Measurements from ENCODE around the gene TMEM131. TPM values are rescaled to one million over a fixed set of nuclear protein-coding genes. Genes with fewer than 3 reads are reported as not detected.
A peak's percentile ranks its signal among the peaks of the same experiment; 100 is the strongest.
"Not testable (repeated sequence)": the region's sequence is repeated elsewhere in the genome, so short reads cannot be mapped to it uniquely, and the experiment has no call there.

Gene TMEM131
- total RNA-seq, 1 donor from 2014 or later: 28.9 TPM

GRCh38 chr2:97868986-97869721, 126.6 kb downstream of the TMEM131 start:
- intact Hi-C loops (cut with micrococcal nuclease): no loop called here
- H3K36me3 ChIP-seq: no peaks in the 10 kb centered on the region
- H3K27me3 ChIP-seq (ENCODE audit: low read depth): no peaks in the 10 kb centered on the region
- H3K27ac ChIP-seq (replicated peaks): peak overlapping the region; percentile 84
- peak; percentile 42 for DNase-seq
- peaks cover 2% of the 10 kb centered on the region for H3K9me3 ChIP-seq (replicated peaks)
- peaks cover 50% of the 10 kb centered on the region for H3K4me1 ChIP-seq
- no peak overlapping the region for H3K4me3 ChIP-seq
- TF ChIP-seq, protein P1, sequence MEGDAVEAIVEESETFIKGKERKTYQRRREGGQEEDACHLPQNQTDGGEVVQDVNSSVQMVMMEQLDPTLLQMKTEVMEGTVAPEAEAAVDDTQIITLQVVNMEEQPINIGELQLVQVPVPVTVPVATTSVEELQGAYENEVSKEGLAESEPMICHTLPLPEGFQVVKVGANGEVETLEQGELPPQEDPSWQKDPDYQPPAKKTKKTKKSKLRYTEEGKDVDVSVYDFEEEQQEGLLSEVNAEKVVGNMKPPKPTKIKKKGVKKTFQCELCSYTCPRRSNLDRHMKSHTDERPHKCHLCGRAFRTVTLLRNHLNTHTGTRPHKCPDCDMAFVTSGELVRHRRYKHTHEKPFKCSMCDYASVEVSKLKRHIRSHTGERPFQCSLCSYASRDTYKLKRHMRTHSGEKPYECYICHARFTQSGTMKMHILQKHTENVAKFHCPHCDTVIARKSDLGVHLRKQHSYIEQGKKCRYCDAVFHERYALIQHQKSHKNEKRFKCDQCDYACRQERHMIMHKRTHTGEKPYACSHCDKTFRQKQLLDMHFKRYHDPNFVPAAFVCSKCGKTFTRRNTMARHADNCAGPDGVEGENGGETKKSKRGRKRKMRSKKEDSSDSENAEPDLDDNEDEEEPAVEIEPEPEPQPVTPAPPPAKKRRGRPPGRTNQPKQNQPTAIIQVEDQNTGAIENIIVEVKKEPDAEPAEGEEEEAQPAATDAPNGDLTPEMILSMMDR (IDR thresholded peaks at IDR 0.05; ENCODE audit: borderline replicate concordance): no peak

GRCh38 chr2:97863829-97864228, 131.9 kb downstream of the TMEM131 start:
- intact Hi-C loops (cut with micrococcal nuclease): no loop called here
- H3K27ac ChIP-seq (replicated peaks): no peak overlapping the region
- TF ChIP-seq, protein P1 (IDR thresholded peaks at IDR 0.05; ENCODE audit: borderline replicate concordance): no peak
- H3K36me3 ChIP-seq: peaks cover 7% of the 10 kb centered on the region
- peaks cover 18% of the 10 kb centered on the region for H3K9me3 ChIP-seq (replicated peaks)
- peaks cover 9% of the 10 kb centered on the region for H3K4me1 ChIP-seq
- no peak for DNase-seq
- no peaks in the 10 kb centered on the region for H3K27me3 ChIP-seq (ENCODE audit: low read depth)
- no peak overlapping the region for H3K4me3 ChIP-seq

DNA sequence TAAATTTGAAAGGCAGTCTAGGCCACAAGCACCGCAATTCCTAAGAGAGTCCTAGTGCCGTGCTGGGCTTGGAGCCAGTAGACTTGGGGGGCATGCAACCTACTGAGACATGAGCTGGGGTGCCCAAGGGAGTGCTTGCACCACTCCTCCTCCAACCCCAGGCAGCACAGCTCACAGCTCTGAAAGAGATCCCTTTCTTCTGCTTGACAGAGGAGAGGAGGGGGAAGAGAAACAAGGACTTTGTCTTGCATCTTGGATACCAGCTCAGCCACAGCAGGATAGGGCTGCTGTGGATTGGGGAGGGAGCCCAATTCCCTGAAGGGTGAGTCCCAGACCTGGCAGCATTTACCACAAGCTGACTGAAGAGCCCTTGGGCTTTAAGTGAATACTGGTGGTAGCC, 134.6 kb downstream of the TMEM131 start:
- H3K36me3 ChIP-seq: peaks cover 13% of the 10 kb centered on the region
- no peak for DNase-seq
- H3K4me3 ChIP-seq: no peak overlapping the region
- peaks cover 18% of the 10 kb centered on the region for H3K9me3 ChIP-seq (replicated peaks)
- peaks cover 11% of the 10 kb centered on the region for H3K4me1 ChIP-seq
- intact Hi-C loops (cut with micrococcal nuclease): no loop called here
- no peaks in the 10 kb centered on the region for H3K27me3 ChIP-seq (ENCODE audit: low read depth)
- H3K27ac ChIP-seq (replicated peaks): no peak overlapping the region
- TF ChIP-seq, protein P1 (IDR thresholded peaks at IDR 0.05; ENCODE audit: borderline replicate concordance): no peak

DNA sequence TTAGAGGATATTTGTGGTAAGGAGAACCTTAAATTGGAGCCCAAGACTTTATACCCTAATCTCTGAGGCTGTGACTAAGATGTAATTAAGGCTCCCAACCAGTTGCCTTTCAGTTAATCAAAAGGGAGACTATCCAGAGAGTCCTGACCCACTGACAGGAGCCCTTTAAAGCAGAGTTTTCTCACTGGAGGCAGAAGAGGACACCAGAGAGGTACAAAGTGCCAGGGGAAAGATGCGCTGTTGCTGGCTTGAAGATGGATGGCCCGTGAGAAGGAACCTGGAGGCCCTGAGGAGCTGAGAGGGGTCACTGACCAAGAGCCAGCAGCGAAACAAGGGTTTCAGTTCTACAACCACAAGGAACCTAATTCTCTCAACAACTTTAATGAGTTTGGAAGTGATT, 137.3 kb downstream of the TMEM131 start:
- TF ChIP-seq, protein P1 (IDR thresholded peaks at IDR 0.05; ENCODE audit: borderline replicate concordance): no peak
- Histone ChIP-seq H3K27me3 (ENCODE audit: low read depth) (no peaks in the 10 kb centered on the region), H3K36me3 (peaks cover 13% of the 10 kb centered on the region), H3K9me3 (replicated peaks) (peaks cover 10% of the 10 kb centered on the region), H3K27ac (replicated peaks) (no peak overlapping the region), H3K4me3 (no peak overlapping the region), H3K4me1 (peaks cover 11% of the 10 kb centered on the region)
- DNase-seq: no peak
- intact Hi-C loops (cut with micrococcal nuclease): no loop called here

DNA sequence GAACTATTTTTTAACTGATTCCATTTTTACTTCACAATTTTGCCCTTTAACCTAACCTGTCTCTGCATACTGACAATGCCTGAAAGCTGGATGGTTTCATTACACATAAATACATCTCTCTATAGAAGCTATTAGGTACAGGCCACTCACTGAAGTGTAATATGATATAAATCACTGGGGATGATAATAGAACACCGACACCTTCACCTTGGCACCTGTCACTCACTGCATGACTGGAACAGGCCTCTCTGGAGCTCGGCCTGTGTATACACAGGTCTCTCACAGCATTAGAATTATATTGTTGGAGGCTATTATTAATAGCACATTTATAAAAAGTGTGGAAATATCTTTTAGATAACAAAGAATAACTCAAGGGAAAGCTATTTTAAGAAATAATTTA, 138.2 kb downstream of the TMEM131 start:
- Histone ChIP-seq H3K4me3 (no peak overlapping the region), H3K27me3 (ENCODE audit: low read depth) (no peaks in the 10 kb centered on the region), H3K36me3 (peaks cover 13% of the 10 kb centered on the region), H3K9me3 (replicated peaks) (peaks cover 3% of the 10 kb centered on the region), H3K4me1 (peaks cover 11% of the 10 kb centered on the region), H3K27ac (replicated peaks) (no peak overlapping the region)
- intact Hi-C loops (cut with micrococcal nuclease): no loop called here
- TF ChIP-seq, protein P1 (IDR thresholded peaks at IDR 0.05; ENCODE audit: borderline replicate concordance): no peak
- DNase-seq: no peak

- H3K27me3 ChIP-seq (ENCODE audit: low read depth); intact Hi-C loops (cut with micrococcal nuclease); H3K9me3 ChIP-seq (replicated peaks); H3K4me3 ChIP-seq; H3K36me3 ChIP-seq; DNase-seq; H3K27ac ChIP-seq (replicated peaks): not testable (repeated sequence)
- peaks cover 29% of the 10 kb centered on the region for H3K4me1 ChIP-seq
These were observed 142.7 kb downstream of the TMEM131 start for GRCh38 chr2:97853057-97853456.

Measured in left ventricle myocardium inferior (tissue), 1 donor.